ENCODE data around the gene OGFOD2.

Gene OGFOD2

DNA sequence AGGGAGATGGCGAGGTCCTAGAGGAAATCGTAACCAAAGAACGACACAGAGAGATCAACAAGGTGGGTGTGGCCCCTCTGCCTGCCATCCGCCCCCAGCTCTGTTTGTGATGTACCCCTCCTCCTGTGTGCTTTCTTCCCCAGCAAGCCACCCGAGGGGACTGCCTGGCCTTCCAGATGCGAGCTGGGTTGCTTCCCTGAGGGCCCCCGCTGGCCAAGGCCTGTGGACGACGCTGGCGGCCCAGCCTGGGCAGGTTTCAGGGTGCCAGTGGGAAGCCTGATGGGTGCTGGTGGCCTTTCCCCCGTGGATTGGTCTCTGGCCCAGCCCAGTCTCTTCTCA, 7.4 kb downstream of the OGFOD2 start:
- H3K4me1 ChIP-seq (ENCODE audit: control insufficient read depth, insufficient read depth, low read length, poor library complexity, severe bottlenecking) = peaks cover 35% of the 10 kb centered on the region
- H3K27me3 ChIP-seq (replicated peaks; ENCODE audit: control insufficient read depth, insufficient read depth, low read length, poor library complexity, severe bottlenecking) = no peaks in the 10 kb centered on the region
- no peak for DNase-seq
- H3K9me3 ChIP-seq (ENCODE audit: control insufficient read depth, low read length) = no peaks in the 10 kb centered on the region
- H3K36me3 ChIP-seq (ENCODE audit: control insufficient read depth, insufficient read depth, low read length) = peaks cover 10% of the 10 kb centered on the region
- H3K4me3 ChIP-seq (ENCODE audit: insufficient read depth, low read depth, low read length, poor library complexity, severe bottlenecking) = peak overlapping the region; percentile 88
- H3K27ac ChIP-seq (ENCODE audit: insufficient read depth, low read length, poor library complexity, severe bottlenecking) = peak overlapping the region; percentile 64

DNA sequence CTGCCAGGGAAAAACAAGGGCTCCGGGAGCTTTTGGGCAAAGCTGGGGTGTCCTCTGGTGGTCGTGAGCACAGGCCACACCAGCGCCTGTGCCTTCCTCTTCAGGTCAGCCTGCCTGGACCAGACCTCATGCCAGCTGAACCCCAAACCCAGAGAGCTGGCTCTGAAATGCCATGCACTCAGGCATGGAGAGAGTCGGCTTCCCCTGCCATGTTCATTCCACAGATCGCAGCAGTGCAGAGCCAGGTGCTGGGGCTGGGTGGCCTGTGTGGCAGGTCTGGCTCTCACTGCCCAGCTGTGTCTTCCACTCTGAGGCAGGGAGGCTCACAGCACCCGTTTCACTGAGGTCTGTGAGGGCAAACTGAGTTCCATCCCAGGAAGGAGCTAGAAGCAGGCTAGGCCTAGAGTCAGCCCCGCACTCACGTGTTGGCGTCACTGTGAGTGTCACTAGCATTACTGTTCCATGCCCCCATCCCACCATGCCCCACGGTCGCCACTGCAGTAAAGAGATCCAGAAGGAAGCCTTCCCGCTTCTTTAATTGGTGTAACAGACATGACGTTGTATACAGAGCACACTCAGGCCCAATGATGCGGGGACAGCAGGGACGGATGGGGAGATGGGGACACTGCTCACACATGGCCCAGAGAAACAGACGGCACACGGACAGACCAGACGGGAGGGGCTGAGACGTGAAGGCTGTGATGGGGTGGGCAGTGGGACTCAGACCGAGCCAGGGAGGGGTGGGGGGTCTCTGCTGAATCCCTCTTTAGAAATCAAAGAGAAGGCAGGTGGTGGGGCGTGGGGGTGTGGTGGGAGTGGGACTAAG, 8.1 kb downstream of the OGFOD2 start:
- Histone ChIP-seq H3K36me3 (ENCODE audit: control insufficient read depth, insufficient read depth, low read length) (peaks cover 16% of the 10 kb centered on the region), H3K4me3 (ENCODE audit: insufficient read depth, low read depth, low read length, poor library complexity, severe bottlenecking) (no peak overlapping the region), H3K27ac (ENCODE audit: insufficient read depth, low read length, poor library complexity, severe bottlenecking) (peak overlapping the region; percentile 37), H3K4me1 (ENCODE audit: control insufficient read depth, insufficient read depth, low read length, poor library complexity, severe bottlenecking) (peaks cover 35% of the 10 kb centered on the region), H3K27me3 (replicated peaks; ENCODE audit: control insufficient read depth, insufficient read depth, low read length, poor library complexity, severe bottlenecking) (no peaks in the 10 kb centered on the region), H3K9me3 (ENCODE audit: control insufficient read depth, low read length) (no peaks in the 10 kb centered on the region)
- no peak for DNase-seq

DNA sequence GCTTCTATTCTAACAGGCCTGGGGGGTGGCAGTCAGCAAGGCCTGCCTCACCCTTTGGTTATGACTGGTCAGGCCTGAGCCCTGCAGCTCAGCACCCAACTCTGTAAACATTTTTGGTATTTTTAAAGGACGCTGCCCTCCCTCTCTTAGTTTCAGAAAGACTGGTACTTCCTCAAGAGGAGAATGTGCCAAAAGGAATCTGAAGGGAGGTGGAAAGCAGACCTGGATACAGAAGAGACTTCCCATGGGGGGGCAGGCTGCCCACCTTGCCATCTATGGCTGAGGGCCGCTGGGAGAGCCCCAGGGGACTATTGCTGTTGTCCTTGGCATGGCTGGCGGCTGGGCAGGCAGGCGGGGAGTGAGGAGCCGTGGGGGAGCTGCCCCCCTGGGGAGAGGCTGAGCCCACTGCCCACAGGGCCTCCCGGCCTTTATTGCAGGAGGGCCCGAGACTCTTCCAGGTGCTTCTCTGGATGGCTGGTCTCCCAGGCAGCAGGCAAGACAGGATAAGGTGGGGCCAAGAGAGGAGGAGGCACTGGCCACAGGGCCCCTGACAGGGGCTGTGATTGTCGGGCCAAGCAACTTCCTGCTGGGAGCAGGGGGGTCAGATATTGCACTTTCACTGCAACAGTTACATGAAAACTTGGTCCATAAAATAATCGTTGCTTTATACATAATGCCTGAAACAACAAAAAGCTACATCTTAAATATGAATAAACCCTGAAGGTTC, 8.9 kb downstream of the OGFOD2 start:
- DNase-seq = no peak
- Histone ChIP-seq H3K4me1 (ENCODE audit: control insufficient read depth, insufficient read depth, low read length, poor library complexity, severe bottlenecking) (peaks cover 34% of the 10 kb centered on the region), H3K27me3 (replicated peaks; ENCODE audit: control insufficient read depth, insufficient read depth, low read length, poor library complexity, severe bottlenecking) (no peaks in the 10 kb centered on the region), H3K36me3 (ENCODE audit: control insufficient read depth, insufficient read depth, low read length) (peaks cover 20% of the 10 kb centered on the region), H3K27ac (ENCODE audit: insufficient read depth, low read length, poor library complexity, severe bottlenecking) (peak overlapping the region; percentile 18), H3K4me3 (ENCODE audit: insufficient read depth, low read depth, low read length, poor library complexity, severe bottlenecking) (no peak overlapping the region), H3K9me3 (ENCODE audit: control insufficient read depth, low read length) (no peaks in the 10 kb centered on the region)

DNA sequence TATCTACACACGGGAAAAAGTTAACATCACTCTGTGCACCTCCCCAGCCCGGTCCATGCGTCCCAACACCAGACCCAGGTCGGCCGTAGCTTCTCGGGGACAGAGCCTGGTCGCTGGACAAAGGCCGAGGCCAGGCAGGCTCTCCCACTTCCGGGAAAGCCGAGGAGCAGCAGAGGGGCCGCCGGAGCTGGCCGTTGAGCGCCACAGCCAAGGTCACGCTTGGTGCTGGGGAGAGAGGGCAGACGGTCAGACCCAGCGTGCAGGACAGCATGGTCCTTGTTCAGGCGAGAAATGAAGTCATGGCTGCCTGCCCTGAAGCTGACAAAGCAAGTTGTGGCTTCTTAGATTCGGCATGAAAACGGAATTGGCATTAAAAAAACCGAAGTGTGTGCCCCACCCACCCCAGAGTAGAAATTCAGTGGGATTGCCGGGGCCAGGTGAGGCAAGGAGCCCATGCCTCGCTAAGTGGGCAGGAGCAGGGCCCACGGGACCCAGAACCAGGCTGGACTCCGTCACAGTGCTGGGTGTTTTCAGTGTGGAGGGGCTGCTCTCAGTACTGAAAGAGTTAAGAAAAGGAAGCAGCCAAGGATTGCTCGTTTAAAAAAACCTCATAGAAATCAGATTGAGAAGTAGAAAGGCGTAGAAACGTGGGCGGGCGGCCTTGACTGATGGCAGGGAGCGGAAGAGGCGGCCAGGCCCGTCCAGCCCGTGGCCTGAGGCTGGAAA, 9.7 kb downstream of the OGFOD2 start:
- H3K27me3 ChIP-seq (replicated peaks; ENCODE audit: control insufficient read depth, insufficient read depth, low read length, poor library complexity, severe bottlenecking) = no peaks in the 10 kb centered on the region
- H3K4me1 ChIP-seq (ENCODE audit: control insufficient read depth, insufficient read depth, low read length, poor library complexity, severe bottlenecking) = peaks cover 26% of the 10 kb centered on the region
- DNase-seq = no peak
- H3K9me3 ChIP-seq (ENCODE audit: control insufficient read depth, low read length) = no peaks in the 10 kb centered on the region
- H3K27ac ChIP-seq (ENCODE audit: insufficient read depth, low read length, poor library complexity, severe bottlenecking) = peak overlapping the region; percentile 18
- peaks cover 20% of the 10 kb centered on the region for H3K36me3 ChIP-seq (ENCODE audit: control insufficient read depth, insufficient read depth, low read length)
- H3K4me3 ChIP-seq (ENCODE audit: insufficient read depth, low read depth, low read length, poor library complexity, severe bottlenecking) = no peak overlapping the region

DNA sequence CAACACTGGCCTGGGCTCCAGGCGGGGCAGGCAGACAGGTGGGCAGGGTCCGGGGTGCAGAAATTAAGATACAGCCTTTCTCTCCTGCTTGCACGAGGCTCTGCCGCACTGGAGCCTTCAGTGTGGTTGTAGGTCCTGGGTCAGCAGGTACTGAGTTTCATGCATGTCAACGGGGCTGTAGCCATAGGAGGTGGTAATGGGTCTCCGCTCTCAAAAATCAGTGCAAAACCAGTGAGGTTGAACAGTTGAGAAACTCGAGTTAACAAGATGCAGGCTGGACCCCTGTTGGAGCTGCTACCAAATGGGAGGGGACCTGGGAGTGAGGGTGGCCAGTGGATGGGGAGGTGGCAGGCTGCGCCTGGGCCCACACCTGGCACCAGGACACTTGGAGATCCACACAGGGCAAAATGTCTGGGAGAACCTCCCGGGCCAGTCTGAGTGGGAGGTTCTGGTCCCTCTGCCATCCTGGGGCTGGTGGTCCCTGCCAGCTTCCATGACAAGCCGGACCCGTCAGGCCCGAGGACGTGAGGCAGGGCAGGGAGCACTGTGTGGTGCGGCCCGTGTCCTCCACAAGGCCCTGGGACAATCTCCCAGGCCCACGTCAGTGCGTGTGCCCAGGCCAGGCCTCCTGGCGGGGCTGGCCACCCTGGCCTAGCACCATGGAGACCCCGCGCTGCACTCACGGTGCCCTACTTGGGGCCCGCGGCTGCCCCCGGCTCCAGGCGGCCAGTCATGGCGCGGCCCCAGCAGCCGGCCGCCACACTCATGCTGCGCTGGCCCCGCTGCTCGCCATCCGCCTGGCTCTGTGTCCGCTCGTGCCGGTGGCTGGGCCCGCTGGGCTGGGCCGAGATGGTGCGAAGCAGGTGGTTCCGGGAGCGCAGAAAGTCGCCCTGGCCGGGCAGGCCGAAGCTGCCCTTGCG, 10.6 kb downstream of the OGFOD2 start:
- Histone ChIP-seq H3K27me3 (replicated peaks; ENCODE audit: control insufficient read depth, insufficient read depth, low read length, poor library complexity, severe bottlenecking) (no peaks in the 10 kb centered on the region), H3K4me3 (ENCODE audit: insufficient read depth, low read depth, low read length, poor library complexity, severe bottlenecking) (no peak overlapping the region), H3K36me3 (ENCODE audit: control insufficient read depth, insufficient read depth, low read length) (peaks cover 20% of the 10 kb centered on the region), H3K27ac (ENCODE audit: insufficient read depth, low read length, poor library complexity, severe bottlenecking) (no peak overlapping the region), H3K4me1 (ENCODE audit: control insufficient read depth, insufficient read depth, low read length, poor library complexity, severe bottlenecking) (peaks cover 23% of the 10 kb centered on the region), H3K9me3 (ENCODE audit: control insufficient read depth, low read length) (no peaks in the 10 kb centered on the region)
- DNase-seq = no peak

DNA sequence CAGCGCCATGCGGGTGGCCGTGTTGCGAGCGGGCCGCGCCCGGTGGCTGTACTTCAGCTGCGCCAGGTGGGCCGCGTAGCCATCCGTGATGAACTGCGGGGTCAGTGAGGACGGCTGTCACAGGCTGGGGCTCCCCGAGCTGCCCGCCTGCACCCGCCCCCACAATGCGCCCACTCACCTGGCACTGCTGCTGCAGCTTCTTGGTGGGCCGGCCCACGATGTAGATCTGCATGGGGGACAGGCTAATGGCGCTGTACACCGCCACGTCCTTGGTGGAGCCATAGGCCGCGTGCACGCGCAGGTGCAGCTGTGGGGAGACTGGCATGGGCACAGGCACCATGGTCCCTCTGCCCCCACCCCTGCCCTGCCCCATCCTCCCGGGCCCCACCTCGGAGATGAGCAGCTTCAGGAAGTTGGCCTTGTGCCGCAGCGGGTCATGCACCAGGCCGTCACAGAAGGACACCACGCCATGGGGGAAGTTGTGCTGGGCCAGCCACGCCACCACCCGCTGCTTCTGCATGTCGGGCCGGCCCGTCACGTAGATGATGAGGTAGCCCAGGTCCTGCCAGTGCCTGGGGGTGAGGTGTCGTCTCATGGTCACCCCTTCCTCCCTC, 11.3 kb downstream of the OGFOD2 start:
- no peaks in the 10 kb centered on the region for H3K27me3 ChIP-seq (replicated peaks; ENCODE audit: control insufficient read depth, insufficient read depth, low read length, poor library complexity, severe bottlenecking)
- H3K27ac ChIP-seq (ENCODE audit: insufficient read depth, low read length, poor library complexity, severe bottlenecking) = no peak overlapping the region
- DNase-seq = no peak
- H3K4me3 ChIP-seq (ENCODE audit: insufficient read depth, low read depth, low read length, poor library complexity, severe bottlenecking) = no peak overlapping the region
- peaks cover 20% of the 10 kb centered on the region for H3K4me1 ChIP-seq (ENCODE audit: control insufficient read depth, insufficient read depth, low read length, poor library complexity, severe bottlenecking)
- peaks cover 20% of the 10 kb centered on the region for H3K36me3 ChIP-seq (ENCODE audit: control insufficient read depth, insufficient read depth, low read length)
- no peaks in the 10 kb centered on the region for H3K9me3 ChIP-seq (ENCODE audit: control insufficient read depth, low read length)

DNA sequence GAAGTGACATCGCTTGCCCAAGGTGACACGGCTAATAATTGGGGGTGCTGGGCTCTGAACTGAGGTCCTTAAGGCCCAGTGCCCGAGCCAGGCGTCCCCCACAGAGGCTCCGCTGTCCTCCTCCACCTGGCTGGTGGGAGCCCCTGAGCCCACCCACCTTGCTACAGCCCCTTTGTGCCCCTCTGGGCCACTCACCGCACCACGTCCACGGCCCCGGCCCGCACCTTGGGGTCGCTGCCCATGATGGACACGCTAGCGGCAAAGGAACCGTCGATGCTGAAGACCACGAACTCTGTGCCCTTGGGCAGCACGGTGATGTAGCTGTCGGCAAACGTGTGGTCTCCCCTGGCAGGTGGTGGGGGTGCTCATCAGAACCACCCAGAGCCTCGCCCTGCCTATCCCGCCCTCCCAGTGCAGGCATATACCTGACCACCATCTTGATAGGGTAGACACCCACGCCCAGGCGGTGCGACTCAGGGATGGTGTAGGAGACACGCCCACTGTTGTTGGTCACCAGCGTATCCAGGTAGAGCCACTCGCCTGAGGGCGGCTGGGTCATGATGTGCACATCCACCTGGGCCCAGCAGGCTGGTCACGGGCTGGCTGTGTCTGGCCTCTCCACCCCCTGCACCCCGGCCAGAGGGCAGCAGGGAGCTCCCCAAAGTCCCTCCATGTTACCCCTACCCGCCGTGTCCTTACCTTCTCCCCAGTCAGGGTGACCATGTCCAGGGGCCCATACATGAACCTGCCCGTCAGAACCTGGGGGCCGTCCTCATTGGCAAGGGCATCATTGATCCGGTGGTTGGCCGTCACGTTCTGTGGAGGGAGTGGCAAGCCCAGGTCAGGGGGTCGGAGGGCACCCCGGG, 12.3 kb downstream of the OGFOD2 start:
- no peak overlapping the region for H3K4me3 ChIP-seq (ENCODE audit: insufficient read depth, low read depth, low read length, poor library complexity, severe bottlenecking)
- peaks cover 20% of the 10 kb centered on the region for H3K36me3 ChIP-seq (ENCODE audit: control insufficient read depth, insufficient read depth, low read length)

DNA sequence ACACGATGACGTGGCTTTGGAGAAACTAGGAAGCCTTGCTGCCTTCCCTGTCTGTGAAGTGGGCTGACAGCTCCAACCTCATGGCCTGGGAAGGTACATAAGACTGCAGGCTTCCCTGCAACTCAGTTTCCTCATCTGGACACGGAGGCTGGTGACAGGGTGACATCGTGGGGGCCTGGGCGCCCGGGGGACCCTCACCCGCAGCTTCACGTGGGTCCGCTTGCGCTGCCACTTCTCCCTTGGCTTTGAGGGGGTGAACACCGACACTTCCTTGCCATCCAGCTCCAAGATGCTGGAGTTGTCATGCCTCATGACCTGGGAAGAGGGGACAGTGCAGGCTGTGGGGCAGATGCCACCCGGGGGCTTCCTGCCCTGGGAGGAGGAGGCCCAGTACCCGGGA, 13.0 kb downstream of the OGFOD2 start:
- Histone ChIP-seq H3K4me1 (ENCODE audit: control insufficient read depth, insufficient read depth, low read length, poor library complexity, severe bottlenecking) (peaks cover 5% of the 10 kb centered on the region), H3K9me3 (ENCODE audit: control insufficient read depth, low read length) (no peaks in the 10 kb centered on the region), H3K36me3 (ENCODE audit: control insufficient read depth, insufficient read depth, low read length) (peaks cover 13% of the 10 kb centered on the region), H3K27me3 (replicated peaks; ENCODE audit: control insufficient read depth, insufficient read depth, low read length, poor library complexity, severe bottlenecking) (no peaks in the 10 kb centered on the region), H3K27ac (ENCODE audit: insufficient read depth, low read length, poor library complexity, severe bottlenecking) (no peak overlapping the region), H3K4me3 (ENCODE audit: insufficient read depth, low read depth, low read length, poor library complexity, severe bottlenecking) (no peak overlapping the region)
- no peak for DNase-seq

More for the DNA sequence above, 12.3 kb downstream of the OGFOD2 start:
- DNase-seq = no peak
- H3K27me3 ChIP-seq (replicated peaks; ENCODE audit: control insufficient read depth, insufficient read depth, low read length, poor library complexity, severe bottlenecking) = no peaks in the 10 kb centered on the region
- no peaks in the 10 kb centered on the region for H3K9me3 ChIP-seq (ENCODE audit: control insufficient read depth, low read length)
- H3K4me1 ChIP-seq (ENCODE audit: control insufficient read depth, insufficient read depth, low read length, poor library complexity, severe bottlenecking) = peaks cover 11% of the 10 kb centered on the region
- no peak overlapping the region for H3K27ac ChIP-seq (ENCODE audit: insufficient read depth, low read length, poor library complexity, severe bottlenecking)
